ENCODE data around the gene CXCL13.
"Not testable (repeated sequence)": the region's sequence is repeated elsewhere in the genome, so short reads cannot be mapped to it uniquely, and the experiment has no call there.

The CXCL13 gene

DNA sequence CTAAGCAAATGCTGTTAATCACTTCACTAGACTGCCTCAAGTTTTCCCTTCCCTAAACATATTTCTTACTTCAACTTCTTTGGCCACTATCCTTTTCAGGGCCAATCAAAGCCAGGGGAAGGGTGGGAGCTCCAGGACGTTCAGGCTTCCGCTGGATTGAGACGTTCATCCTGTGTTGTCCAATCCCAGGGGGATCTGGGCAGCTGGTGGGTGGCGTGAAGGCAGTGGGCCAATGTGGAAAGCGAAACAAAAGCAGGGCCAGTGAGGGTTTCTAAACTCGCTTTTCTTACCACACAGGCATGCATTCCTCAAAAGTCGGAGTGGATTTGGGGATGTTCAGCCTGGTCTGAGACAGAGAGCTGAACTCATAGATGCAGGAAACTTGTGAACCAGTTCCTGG is 7.6 kb downstream of the CXCL13 start:
- no peak for DNase-seq

DNA sequence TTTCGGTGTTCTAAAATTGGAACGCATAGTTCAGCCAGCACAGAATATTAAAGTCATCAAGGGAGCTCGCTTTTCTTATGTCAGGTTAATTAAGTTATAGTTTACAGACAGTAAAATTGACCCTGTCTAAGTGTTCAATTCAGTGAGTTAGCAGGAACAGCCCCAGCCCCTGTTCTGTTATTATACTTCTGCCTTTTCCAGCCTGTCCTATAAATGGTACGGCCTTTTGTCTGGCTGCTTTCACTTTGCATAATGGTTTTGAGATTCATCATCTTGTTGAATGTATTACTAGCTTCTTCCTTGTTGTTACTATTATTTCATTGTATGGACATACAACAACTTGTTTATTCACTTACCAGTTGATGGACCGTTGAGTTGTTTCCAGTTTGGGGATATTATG is 9.5 kb downstream of the CXCL13 start:
- DNase-seq: no peak

DNA sequence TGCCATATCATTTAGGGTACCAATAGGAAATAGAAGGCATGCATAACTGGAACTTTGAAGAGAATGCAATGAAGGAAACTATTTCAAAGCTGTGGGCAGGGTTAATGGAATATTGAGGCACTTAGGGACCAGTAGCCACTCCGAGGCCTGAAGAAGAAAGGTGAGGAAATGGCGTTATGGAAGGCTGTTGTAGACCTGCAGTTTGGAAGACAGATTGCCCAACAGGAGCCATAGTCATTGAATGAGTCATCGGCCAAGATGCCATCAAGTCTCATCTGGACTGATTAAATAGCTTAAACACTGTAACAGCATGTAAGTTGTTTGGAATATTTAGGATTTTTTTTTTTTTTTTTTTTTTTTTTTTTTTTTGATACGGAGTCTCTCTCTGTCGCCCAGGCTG is 11.6 kb downstream of the CXCL13 start:
- no peak for DNase-seq

- peak; percentile 17 to 52 (median 26) for DNase-seq
Observed at GRCh38 chr4:77618383-77619241, 13.0 kb downstream of the CXCL13 start.

GRCh38 chr4:77619408-77619807 is 13.8 kb downstream of the CXCL13 start:
- DNase-seq: no peak

DNA sequence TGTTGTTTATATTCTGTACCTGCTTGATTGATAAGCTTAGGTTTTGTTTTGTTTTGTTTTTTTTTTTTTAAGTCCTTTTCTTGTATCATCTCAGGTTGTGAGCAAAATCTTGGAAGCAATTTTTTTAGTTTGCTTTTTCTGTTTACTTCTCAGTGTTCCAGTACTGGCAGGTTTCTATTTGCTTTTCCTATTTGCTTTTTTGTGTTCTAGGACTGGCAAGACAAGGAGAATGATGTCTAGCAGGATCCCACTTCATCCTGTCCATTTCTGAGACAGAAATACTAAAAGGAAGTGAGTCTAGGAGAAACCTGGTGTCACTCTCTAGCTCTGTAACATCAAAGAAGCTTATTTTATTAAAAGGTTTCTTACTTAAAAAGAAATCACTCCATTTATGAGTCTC is 15.6 kb downstream of the CXCL13 start:
- DNase-seq: no peak

DNA sequence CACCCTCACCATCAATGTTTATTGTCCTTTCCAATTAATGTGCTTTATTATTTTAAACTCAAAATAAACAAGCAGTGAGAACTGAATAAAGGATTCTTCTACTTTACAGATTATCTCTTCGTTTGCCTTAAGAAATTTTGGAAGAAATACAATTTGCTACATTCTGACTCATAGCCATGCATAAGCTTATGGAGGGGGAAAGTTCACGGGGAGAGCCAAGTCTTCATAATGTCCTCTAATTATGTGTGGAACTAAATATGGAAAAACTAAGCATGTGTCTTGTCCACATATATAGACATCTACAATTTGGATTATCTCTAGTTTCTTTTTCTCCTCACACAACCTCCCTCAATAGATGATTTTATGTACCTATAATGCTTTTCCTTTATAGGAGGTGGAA is 17.5 kb downstream of the CXCL13 start:
- DNase-seq: no peak

DNA sequence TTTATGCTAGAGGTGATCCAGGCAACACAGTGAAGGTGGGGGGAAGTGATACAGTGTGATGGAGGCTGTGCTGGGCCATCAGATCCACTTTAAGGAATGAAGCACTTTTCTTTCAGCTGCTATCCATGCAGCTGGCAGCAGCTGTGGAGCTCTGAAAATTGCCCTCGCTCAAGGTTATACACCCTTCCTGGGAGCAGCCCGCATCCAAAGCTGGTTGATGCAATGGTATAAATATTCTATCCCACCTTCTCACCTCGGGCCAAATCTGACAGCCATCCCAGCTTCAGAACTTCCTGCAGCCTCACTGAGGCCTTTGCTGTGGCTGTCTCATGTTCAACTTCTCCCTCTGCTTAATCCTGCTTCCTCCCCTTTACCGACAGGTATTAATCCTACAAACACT is 18.6 kb downstream of the CXCL13 start:
- DNase-seq: no peak

- no peak for DNase-seq
Observed at GRCh38 chr4:77625485-77625884, 19.9 kb downstream of the CXCL13 start.

- DNase-seq: peak in 1 of 5 donors; percentile 64
Observed at GRCh38 chr4:77629885-77630284, 24.3 kb downstream of the CXCL13 start.

DNA sequence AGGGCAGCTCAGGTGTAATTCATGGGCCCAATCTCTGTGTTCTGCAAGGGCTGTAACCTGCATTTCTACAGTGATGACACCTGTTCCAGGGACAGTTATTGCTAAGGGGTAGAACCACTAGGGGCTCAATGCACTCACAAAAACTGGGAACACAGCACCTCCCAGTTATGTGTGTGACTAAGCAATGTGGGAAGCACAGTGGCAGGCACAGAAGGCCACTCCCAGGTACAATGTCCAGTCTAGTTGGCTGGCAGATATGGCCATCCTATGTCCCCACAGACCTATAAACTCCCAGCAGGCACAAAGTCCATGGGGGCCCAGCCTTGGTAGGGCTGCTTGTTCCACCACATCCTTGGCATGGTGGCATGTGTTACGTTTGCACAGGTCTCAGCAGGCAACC is 25.7 kb downstream of the CXCL13 start:
- no peak for DNase-seq

GRCh38 chr4:77634132-77634785 is 28.6 kb downstream of the CXCL13 start:
- DNase-seq: no peak

DNA sequence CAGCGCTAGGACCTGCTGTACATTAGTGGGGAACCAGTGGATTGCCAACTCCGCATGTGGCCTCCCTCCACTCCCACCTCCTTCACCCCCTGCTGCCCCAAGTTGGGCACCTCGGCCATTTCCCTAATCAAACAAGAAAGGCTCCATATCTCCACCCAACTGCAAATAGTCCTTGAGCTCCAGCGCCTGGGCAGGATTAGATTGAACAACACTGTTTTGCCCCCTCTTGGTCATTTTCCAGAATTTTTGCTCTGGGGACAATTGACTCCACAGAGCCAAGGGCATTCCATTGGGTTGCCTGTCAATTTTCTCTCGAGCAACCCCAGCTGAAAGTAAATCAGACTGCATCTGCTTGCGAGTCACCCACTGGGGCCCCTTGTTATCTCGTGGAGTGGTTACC is 29.6 kb downstream of the CXCL13 start:
- DNase-seq: no peak

- no peak for DNase-seq
Observed at GRCh38 chr4:77635876-77636275, 30.3 kb downstream of the CXCL13 start.

GRCh38 chr4:77636902-77637301 is 31.3 kb downstream of the CXCL13 start:
- DNase-seq: peak in 1 of 5 donors; percentile 8

DNA sequence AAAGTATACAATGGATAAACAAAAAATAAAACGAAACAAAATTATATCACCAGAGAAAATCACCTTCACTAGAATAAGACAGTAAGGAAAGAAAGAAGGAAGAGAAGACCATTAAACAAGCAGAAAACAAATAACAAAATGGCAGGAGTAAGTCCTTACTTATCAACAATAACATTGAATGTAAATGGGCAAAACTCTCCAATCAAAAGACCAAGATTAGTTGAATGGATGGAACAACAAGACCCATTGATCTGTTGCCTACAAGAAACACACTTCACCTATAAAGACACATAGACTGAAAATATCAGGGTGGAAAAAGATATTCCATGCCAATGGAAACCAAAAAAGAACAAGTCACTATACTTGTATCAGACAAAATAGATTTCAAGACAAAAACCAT is 38.4 kb downstream of the CXCL13 start:
- DNase-seq: not testable (repeated sequence)

DNA sequence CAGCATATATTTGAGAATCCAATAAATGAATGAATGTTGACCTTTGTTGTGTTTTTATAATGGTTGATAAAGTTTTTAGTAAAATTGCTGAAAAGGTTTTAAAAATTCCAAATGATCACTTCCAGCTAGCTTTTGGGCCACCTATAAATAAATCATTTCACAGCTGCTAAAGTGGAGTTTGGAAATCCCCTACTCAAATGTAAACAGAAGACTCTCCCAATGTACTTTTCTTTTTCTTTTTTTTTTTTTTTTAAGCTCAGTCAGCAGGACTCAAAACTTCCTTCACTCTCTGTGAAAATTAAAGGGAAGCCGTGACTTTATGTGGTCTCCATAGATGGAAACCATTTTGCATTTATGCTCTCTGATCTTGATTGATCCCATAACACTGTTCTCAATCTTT is 45.2 kb downstream of the CXCL13 start:
- no peak for DNase-seq

GRCh38 chr4:77651820-77652219 is 46.2 kb downstream of the CXCL13 start:
- DNase-seq: no peak

DNA sequence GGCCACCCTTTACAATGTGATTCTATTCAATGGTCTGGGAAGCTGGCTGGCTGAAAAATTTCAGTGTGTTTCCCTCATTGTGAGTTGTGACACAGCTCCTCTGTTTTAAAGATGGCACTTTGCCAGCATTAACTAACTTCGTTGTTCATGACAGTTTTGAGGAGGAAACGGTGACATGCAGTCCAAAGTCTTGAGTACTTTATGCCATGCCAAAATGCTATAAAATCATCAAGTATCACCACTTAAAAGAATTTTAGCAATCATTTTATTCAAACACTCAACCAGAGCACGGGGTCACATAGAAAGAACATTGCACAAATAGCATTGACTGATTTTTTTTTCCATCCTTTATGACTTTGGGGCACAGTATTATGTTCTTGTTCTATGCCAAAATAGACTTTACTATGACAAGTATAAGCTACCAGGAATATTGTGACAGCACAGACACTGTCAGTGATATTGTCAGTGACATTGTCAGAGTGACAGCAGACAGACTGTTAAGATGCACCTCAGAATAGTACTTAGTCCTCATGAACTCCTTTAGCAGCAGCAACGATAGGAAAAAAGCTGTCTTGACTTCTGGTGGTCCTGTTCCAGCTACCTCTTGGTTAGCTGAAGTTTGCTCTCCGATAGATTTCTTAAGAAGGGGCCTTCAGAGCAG is 46.7 kb downstream of the CXCL13 start:
- DNase-seq: no peak

- no peak for DNase-seq
Observed at GRCh38 chr4:77653162-77653758, 47.6 kb downstream of the CXCL13 start.

- not testable (repeated sequence) for DNase-seq
Observed at GRCh38 chr4:77660318-77660717, 54.7 kb downstream of the CXCL13 start.

All from T-helper 1 cell (primary cell).